Neutrophil (primary cell): ENCODE results near the gene ABHD12.

Source experiments
- H3K27ac ChIP-seq: fragments of 200-600 bp; sonication (generic); 2 replicates; pipeline ENCODE4 v1.5.1; 2016; ENCODE audit warnings: mild to moderate bottlenecking, moderate library complexity
- H3K27me3 ChIP-seq: fragments of 200-600 bp; sonication (generic); 2 replicates; pipeline ENCODE4 v1.6.0; 2016; ENCODE audit warnings: mild to moderate bottlenecking
- H3K36me3 ChIP-seq: fragments of 200-600 bp; sonication (generic); 2 replicates; pipeline ENCODE4 v1.5.1; 2017
- H3K4me1 ChIP-seq, 2 experiments: fragments of 200-600 bp in 1 of 2; sonication (generic) in 1 of 2; 1 replicate in 1 of 2; 2 replicates in 1 of 2; pipeline versions ENCODE4 v1.5.1 to v1.6.1; 2013 to 2016; ENCODE audit warnings: low read depth in 1 of 2, low read length in 1 of 2, mild to moderate bottlenecking in 1 of 2, moderate library complexity in 1 of 2; ENCODE audit not compliant: control insufficient read depth in 1 of 2, insufficient read depth in 1 of 2
- H3K4me3 ChIP-seq, 2 experiments: fragments of 200-600 bp in 1 of 2; sonication (generic) in 1 of 2; 1 replicate in 1 of 2; 2 replicates in 1 of 2; pipeline ENCODE4 v1.5.1; 2013 to 2016; ENCODE audit warnings: low read depth in 1 of 2, low read length in 1 of 2, mild to moderate bottlenecking in 1 of 2, moderate library complexity in 1 of 2
- H3K9me3 ChIP-seq: fragments of 200-600 bp; sonication (generic); 2 replicates; pipeline ENCODE4 v1.5.1; 2016
- CTCF ChIP-seq: fragments of 200-600 bp; sonication (generic); IDR thresholded peaks from 2 replicates; pipeline ENCODE4 v1.5.1; 2016; ENCODE audit warnings: antibody characterized with exemption

Gene ABHD12

GRCh38 chr20:25281541-25281991 lies 109.1 kb downstream of the ABHD12 start:
- no peaks in the 10 kb centered on the region for H3K9me3 ChIP-seq
- H3K36me3 ChIP-seq: peaks cover 98% of the 10 kb centered on the region
- H3K27me3 ChIP-seq: no peaks in the 10 kb centered on the region
- no peak overlapping the region for H3K27ac ChIP-seq
- TF ChIP-seq CTCF: no peak
- H3K4me1 ChIP-seq: no peaks in the 10 kb centered on the region
- no peak overlapping the region for H3K4me3 ChIP-seq

- no peak for TF ChIP-seq CTCF
- H3K4me1 ChIP-seq: no peaks in the 10 kb centered on the region
- H3K9me3 ChIP-seq: no peaks in the 10 kb centered on the region
- H3K27ac ChIP-seq: no peak overlapping the region
- peaks cover 98% of the 10 kb centered on the region for H3K36me3 ChIP-seq
- no peaks in the 10 kb centered on the region for H3K27me3 ChIP-seq
- H3K4me3 ChIP-seq: no peak overlapping the region
Measured at GRCh38 chr20:25280574-25281535, 109.8 kb downstream of the ABHD12 start.

GRCh38 chr20:25280051-25280573 lies 110.5 kb downstream of the ABHD12 start:
- H3K9me3 ChIP-seq: no peaks in the 10 kb centered on the region
- no peak overlapping the region for H3K4me3 ChIP-seq
- H3K27ac ChIP-seq: no peak overlapping the region
- no peaks in the 10 kb centered on the region for H3K4me1 ChIP-seq
- peaks cover 98% of the 10 kb centered on the region for H3K36me3 ChIP-seq
- H3K27me3 ChIP-seq: no peaks in the 10 kb centered on the region
- TF ChIP-seq CTCF: no peak

- Histone ChIP-seq H3K9me3 (no peaks in the 10 kb centered on the region), H3K4me1 (no peaks in the 10 kb centered on the region), H3K4me3 (no peak overlapping the region), H3K27ac (no peak overlapping the region), H3K27me3 (no peaks in the 10 kb centered on the region), H3K36me3 (peaks cover 98% of the 10 kb centered on the region)
- no peak for TF ChIP-seq CTCF
Measured at GRCh38 chr20:25279403-25279802, 111.2 kb downstream of the ABHD12 start.

GRCh38 chr20:25278636-25279361 lies 111.8 kb downstream of the ABHD12 start:
- no peak for TF ChIP-seq CTCF
- no peak overlapping the region for H3K27ac ChIP-seq
- H3K4me3 ChIP-seq: no peak overlapping the region
- peaks cover 97% of the 10 kb centered on the region for H3K36me3 ChIP-seq
- no peaks in the 10 kb centered on the region for H3K9me3 ChIP-seq
- H3K4me1 ChIP-seq: no peaks in the 10 kb centered on the region
- no peaks in the 10 kb centered on the region for H3K27me3 ChIP-seq
